Measurements from ENCODE around the gene RAN.

The RAN gene

GRCh38 chr12:130868412-130868811 is 3.5 kb upstream of the RAN start:
- TF ChIP-seq CTCF (IDR thresholded peaks at IDR 0.05; ENCODE audit: low read depth, low read length) = no peak

DNA sequence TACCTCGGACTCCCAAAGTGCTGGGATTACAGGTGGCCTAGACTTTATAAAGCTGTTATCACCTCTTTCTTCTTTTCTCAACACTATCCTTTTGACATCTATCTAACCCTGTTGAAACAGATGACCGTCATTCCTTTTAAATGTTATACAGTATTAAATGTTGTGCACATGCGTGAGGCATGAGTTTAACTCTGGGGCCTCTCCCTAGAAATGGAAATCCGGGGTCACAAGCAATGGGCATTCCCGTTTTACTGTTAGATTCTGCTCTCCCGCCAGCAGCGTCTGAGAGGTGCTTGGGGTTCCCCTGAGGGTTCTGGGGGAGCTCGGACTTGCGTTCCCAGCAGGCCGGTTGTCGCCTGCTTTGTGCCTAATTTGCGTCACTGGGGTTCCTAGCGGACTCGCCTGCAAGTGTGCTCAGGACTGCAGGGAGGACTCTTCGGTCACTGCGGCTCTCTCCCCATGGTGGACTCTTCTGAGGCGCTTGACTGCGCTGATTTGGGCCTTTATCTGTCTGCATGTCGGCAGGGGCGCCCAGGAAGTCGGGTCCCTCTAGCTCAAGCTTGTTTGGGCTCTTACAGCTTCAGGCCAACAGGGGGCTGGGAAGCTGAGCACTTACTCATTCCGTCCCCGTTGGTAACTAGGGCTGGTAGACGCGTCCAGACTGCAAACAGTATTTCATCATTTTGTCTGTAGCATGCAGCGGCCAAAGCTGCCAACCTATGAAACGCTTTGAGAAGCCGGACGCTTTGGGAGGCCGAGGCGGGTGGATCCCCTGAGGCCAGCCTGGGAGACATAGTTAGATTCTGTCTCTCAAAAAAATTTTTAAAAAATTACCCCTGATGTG is 1.2 kb upstream of the RAN start:
- peak; percentile 84 for DNase-seq (ENCODE audit: extremely low read depth, low read depth)
- TF ChIP-seq CTCF (IDR thresholded peaks at IDR 0.05; ENCODE audit: low read depth, low read length) = peak; percentile 65

More at GRCh38 chr12:130868412-130868811, 3.5 kb upstream of the RAN start:
- DNase-seq (ENCODE audit: extremely low read depth, low read depth) = no peak

DNA sequence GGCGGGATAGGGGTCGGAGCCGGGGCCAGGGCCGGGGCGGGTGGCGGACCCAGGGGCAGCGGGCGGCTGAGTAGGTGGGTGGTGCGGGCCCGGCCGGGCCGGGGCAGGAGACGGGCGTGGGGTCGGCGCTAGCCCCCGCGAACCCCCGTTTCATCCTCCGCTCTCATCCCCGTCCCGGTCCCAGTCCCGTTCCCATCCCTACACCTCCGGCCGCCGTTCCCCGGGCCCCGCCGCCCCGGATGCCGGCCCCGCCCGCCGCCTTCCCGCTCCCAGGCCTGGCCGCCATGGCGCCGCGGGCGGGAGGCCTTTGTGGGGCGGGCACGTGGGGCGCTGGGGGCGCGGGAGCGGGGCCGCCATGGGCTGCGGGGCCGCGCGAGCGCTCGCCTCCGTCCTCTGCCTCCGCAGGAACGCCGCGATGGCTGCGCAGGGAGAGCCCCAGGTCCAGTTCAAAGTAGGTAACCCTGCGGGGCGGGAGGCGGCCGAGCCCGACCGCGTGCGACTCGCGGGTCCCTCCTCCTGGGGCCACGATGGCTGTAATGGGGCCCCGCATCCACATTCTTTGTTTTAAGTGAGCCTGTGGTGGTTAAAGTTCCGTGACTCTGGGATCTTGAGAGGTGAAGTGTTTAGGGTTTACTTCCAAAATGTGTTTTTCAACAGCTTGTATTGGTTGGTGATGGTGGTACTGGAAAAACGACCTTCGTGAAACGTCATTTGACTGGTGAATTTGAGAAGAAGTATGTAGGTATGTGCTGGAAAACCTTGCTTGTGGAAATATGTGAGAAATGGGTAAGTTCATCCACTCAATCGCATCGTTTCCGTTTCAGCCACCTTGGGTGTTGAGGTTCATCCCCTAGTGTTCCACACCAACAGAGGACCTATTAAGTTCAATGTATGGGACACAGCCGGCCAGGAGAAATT is 572 bp downstream of the RAN start:
- DNase-seq (ENCODE audit: extremely low read depth, low read depth) = no peak

DNA sequence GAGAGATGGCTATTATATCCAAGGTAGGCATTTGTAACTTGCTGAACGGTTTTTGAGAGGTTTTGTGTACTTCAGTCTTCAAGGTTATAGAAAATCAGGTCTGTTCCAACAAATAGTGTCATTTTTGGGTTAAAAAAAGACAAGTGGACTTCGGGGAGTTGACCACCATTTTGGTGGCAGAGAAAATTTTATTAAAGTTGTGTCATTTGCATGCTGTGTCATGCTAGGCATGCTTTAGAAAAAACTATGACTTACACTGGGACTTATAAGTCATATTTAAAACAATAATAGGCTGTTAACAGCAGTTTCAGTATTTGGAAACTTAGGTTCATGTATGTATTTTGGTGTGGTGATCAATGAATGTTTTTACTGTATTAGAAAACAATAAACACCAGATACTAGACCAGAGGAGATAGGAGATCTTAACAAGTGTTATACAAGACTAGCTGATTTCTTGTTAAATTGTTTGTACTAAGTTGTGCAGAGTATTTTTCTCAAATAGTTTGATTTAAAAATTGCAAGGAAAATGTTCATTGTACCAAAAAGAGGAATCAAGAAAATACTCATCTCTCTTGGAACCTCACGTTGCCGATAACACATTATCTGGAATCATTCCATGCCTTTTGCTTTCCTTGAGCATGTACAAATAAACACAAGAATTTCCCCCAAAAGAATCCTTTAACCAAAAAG is 1.4 kb downstream of the RAN start:
- DNase-seq (ENCODE audit: extremely low read depth, low read depth) = no peak
- TF ChIP-seq CTCF (IDR thresholded peaks at IDR 0.05; ENCODE audit: low read depth, low read length) = no peak

More for the DNA sequence above, 572 bp downstream of the RAN start:
- TF ChIP-seq CTCF (IDR thresholded peaks at IDR 0.05; ENCODE audit: low read depth, low read length) = no peak

- DNase-seq (ENCODE audit: extremely low read depth, low read depth) = no peak
- TF ChIP-seq CTCF (IDR thresholded peaks at IDR 0.05; ENCODE audit: low read depth, low read length) = no peak
Observed at GRCh38 chr12:130873825-130874224, 2.0 kb downstream of the RAN start.

- DNase-seq (ENCODE audit: extremely low read depth, low read depth) = no peak
- no peak for TF ChIP-seq CTCF (IDR thresholded peaks at IDR 0.05; ENCODE audit: low read depth, low read length)
Observed at GRCh38 chr12:130874696-130875095, 2.8 kb downstream of the RAN start.

Measured in AG09319 (cell line).